CD4-positive, alpha-beta memory T cell (primary cell): ENCODE results near the gene CLIC1. TPM values are rescaled to one million over a fixed set of nuclear protein-coding genes. Genes with fewer than 3 reads are reported as not detected.

ENCODE experiments used
- CTCF ChIA-PET: fragments of 350-600 bp; sonication (Branson Sonifier 250); formaldehyde crosslinking; loops from one replicate; lab custom pipeline; 2021; ENCODE audit warnings: inconsistent platforms; ENCODE audit not compliant: partially characterized antibody; lab: Charles Lee
- POLR2A ChIA-PET: fragments of 350-600 bp; sonication (Branson Sonifier 250); formaldehyde crosslinking; loops from one replicate; lab custom pipeline; 2021; ENCODE audit not compliant: partially characterized antibody; lab: Charles Lee
- DNase-seq, 5 donors: peaks; one replicate each; pipeline versions ENCODE4 v3.0.0 to v3.0.0-alpha.2; 2020 to 2022; ENCODE audit warnings: mixed read lengths in 1 of 5
- H3K27ac ChIP-seq: one replicate; pipeline ENCODE4 v1.7.0; 2013; ENCODE audit warnings: low read depth, low read length
- H3K27me3 ChIP-seq: 2 replicates; pipeline ENCODE4 v1.7.0; 2013; ENCODE audit warnings: mild to moderate bottlenecking, low read length, moderate library complexity; ENCODE audit not compliant: insufficient read depth
- H3K36me3 ChIP-seq: 2 replicates; pipeline ENCODE4 v1.7.0; 2013; ENCODE audit warnings: mild to moderate bottlenecking, low read length, moderate library complexity; ENCODE audit not compliant: insufficient read depth
- H3K4me1 ChIP-seq: 2 replicates; pipeline ENCODE4 v1.7.0; 2013; ENCODE audit warnings: mild to moderate bottlenecking, low read length, moderate library complexity; ENCODE audit not compliant: insufficient read depth
- H3K4me3 ChIP-seq, 2 donors: one replicate each; pipeline ENCODE4 v1.7.0; 2013; ENCODE audit warnings: low read length in 2 of 2, mild to moderate bottlenecking in 1 of 2
- H3K9me3 ChIP-seq, 2 donors: one replicate each; pipeline ENCODE4 v1.7.0; 2013; ENCODE audit warnings: low read length in 2 of 2, control low read depth in 1 of 2; ENCODE audit not compliant: control insufficient read depth in 1 of 2
- H3K27ac Mint-ChIP-seq, 7 donors: one replicate each; pipeline ENCODE4 v1.8.0; 2020 to 2021; ENCODE audit warnings: mixed read lengths in 7 of 7, mild to moderate bottlenecking in 6 of 7, inconsistent platforms in 3 of 7, moderate library complexity in 3 of 7
- H3K27me3 Mint-ChIP-seq, 2 donors: one replicate each; pipeline ENCODE4 v1.8.0; 2020 to 2021; ENCODE audit warnings: mixed read lengths in 2 of 2
- H3K36me3 Mint-ChIP-seq, 2 donors: one replicate each; pipeline ENCODE4 v1.8.0; 2020 to 2021; ENCODE audit warnings: mixed read lengths in 2 of 2, inconsistent platforms in 1 of 2, mild to moderate bottlenecking in 1 of 2
- H3K4me1 Mint-ChIP-seq, 4 donors: one replicate each; pipeline ENCODE4 v1.8.0; 2020 to 2021; ENCODE audit warnings: mixed read lengths in 4 of 4, mild to moderate bottlenecking in 1 of 4
- H3K4me3 Mint-ChIP-seq, 8 donors: one replicate each; pipeline ENCODE4 v1.8.0; 2020 to 2021; ENCODE audit warnings: mixed read lengths in 8 of 8, mild to moderate bottlenecking in 7 of 8, moderate library complexity in 6 of 8, inconsistent platforms in 3 of 8
- H3K9me3 Mint-ChIP-seq, 8 donors: one replicate each; pipeline ENCODE4 v1.8.0; 2020 to 2021; ENCODE audit warnings: mixed read lengths in 8 of 8, mild to moderate bottlenecking in 5 of 8, inconsistent platforms in 3 of 8, moderate library complexity in 1 of 8
- intact Hi-C: fragments of 100-400 bp; cut with micrococcal nuclease; formaldehyde crosslinking; loops from one replicate; pipeline ENCODE4 v1.15.1; 2023
- polyA plus RNA-seq, 2 donors: library from polyadenylated mRNA; unstranded; fragments of 300-500 nt; fragmentation: Illumina TruSeq; gene quantifications; one replicate each; pipeline ENCODE4 v1.2.3, GENCODE V29; 2021
- total RNA-seq, 2 experiments: library from RNA; stranded (reverse); gene quantifications; one replicate each; pipeline ENCODE4 v1.2.3, GENCODE V29; 2021

The CLIC1 gene
- total and polyA plus RNA-seq, 4 experiments from 2014 or later: 91.0 to 601 (median 280) TPM

GRCh38 chr6:31776485-31776988 lies 40.2 kb upstream of the CLIC1 start:
- no peaks in the 10 kb centered on the region for H3K9me3 Mint-ChIP-seq
- Histone ChIP-seq H3K36me3 (peaks cover 20% of the 10 kb centered on the region), H3K27ac (peak overlapping the region; percentile 46), H3K9me3 (no peaks in the 10 kb centered on the region), H3K4me1 (peaks cover 50% of the 10 kb centered on the region), H3K4me3 (peak overlapping the region in 1 of 2 donors; percentile 30), H3K27me3 (no peaks in the 10 kb centered on the region)
- H3K27me3 Mint-ChIP-seq: no peaks in the 10 kb centered on the region
- no peak for DNase-seq
- H3K36me3 Mint-ChIP-seq: peaks cover 0 to 26% of the 10 kb centered on the region in 2 donors
- H3K27ac Mint-ChIP-seq: peak overlapping the region; percentile 19 to 78 (median 65)
- ChIA-PET POLR2A (interaction anchor here (1.2 to 1.9 kb wide), 3 partner anchors 19 to 87 kb away, joined by 3 to 10 read pairs (median 4); partner anchors contain the start of genes MSH5 and VARS1), CTCF (interaction anchor here (12.8 kb wide), 1 partner anchor 43 kb away, joined by 173 read pairs; the partner anchor contains the start of genes CLIC1, DDAH2 and MSH5)
- intact Hi-C loops: loop anchor here (2.0 kb wide), 1 partner anchor 18 kb away; the partner anchor contains the start of gene VARS1
- peak overlapping the region; percentile 27 to 75 (median 58) for H3K4me3 Mint-ChIP-seq
- H3K4me1 Mint-ChIP-seq: peaks cover 14 to 48% (median 33%) of the 10 kb centered on the region in 4 donors

- CTCF ChIA-PET: interaction anchor here (1.5 to 12.8 kb wide), 3 partner anchors 11 to 42 kb away, joined by 4 to 173 read pairs (median 5); partner anchors contain the start of genes CLIC1, DDAH2 and MSH5
- no peak for DNase-seq
- no peaks in the 10 kb centered on the region for H3K27me3 ChIP-seq
- H3K4me1 Mint-ChIP-seq: peaks cover 18 to 54% (median 39%) of the 10 kb centered on the region in 4 donors
- POLR2A ChIA-PET: interaction anchor here (1.1 to 7.1 kb wide), 5 partner anchors 19 to 87 kb away, joined by 4 to 78 read pairs (median 6); partner anchors contain the start of genes CLIC1, HSPA1B, LSM2 and MSH5
- peak overlapping the region in 5 of 8 donors; percentile 44 to 73 (median 61) for H3K4me3 Mint-ChIP-seq
- H3K4me1 ChIP-seq: peaks cover 57% of the 10 kb centered on the region
- peak overlapping the region; percentile 46 for H3K27ac ChIP-seq
- H3K4me3 ChIP-seq: no peak overlapping the region
- no peaks in the 10 kb centered on the region for H3K9me3 Mint-ChIP-seq
- intact Hi-C loops: loop anchor here (2.0 kb wide), 1 partner anchor 19 kb away; the partner anchor contains the start of gene VARS1
- H3K36me3 ChIP-seq: peaks cover 14% of the 10 kb centered on the region
- H3K36me3 Mint-ChIP-seq: peaks cover 0 to 24% of the 10 kb centered on the region in 2 donors
- no peaks in the 10 kb centered on the region for H3K27me3 Mint-ChIP-seq
- H3K27ac Mint-ChIP-seq: peak overlapping the region; percentile 29 to 78 (median 66)
- H3K9me3 ChIP-seq: no peaks in the 10 kb centered on the region
These were observed 39.5 kb upstream of the CLIC1 start for GRCh38 chr6:31775633-31776484.

DNA sequence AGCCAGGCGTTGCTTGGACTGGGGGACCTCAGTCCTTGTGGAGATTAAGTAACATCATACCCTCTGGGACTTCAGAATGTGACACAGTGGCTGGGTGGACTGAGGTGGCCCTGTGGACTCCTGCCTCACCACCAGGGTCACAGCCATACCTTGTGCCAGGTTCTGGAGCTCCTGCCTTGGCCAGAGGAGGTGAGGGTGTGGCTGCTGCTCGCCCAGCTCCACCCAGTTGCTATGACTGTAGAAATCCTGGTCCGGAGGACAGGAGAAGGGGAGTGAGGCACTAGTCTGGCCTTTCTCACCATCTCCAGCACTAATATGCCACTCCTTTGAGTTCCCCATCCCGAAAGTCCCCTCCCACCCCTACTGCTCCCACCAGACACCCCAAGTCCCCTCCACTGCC lies 38.9 kb upstream of the CLIC1 start:
- no peaks in the 10 kb centered on the region for H3K9me3 Mint-ChIP-seq
- Histone ChIP-seq H3K27me3 (no peaks in the 10 kb centered on the region), H3K4me1 (peaks cover 61% of the 10 kb centered on the region), H3K4me3 (no peak overlapping the region), H3K36me3 (peaks cover 7% of the 10 kb centered on the region), H3K27ac (no peak overlapping the region), H3K9me3 (no peaks in the 10 kb centered on the region)
- DNase-seq: no peak
- H3K4me3 Mint-ChIP-seq: peak overlapping the region in 3 of 8 donors; percentile 6 to 41 (median 39)
- H3K4me1 Mint-ChIP-seq: peaks cover 18 to 54% (median 40%) of the 10 kb centered on the region in 4 donors
- ChIA-PET CTCF (interaction anchor here (1.5 to 12.8 kb wide), 3 partner anchors 11 to 41 kb away, joined by 4 to 173 read pairs (median 5); partner anchors contain the start of genes CLIC1, DDAH2 and MSH5), POLR2A (interaction anchor here (1.1 to 7.1 kb wide), 4 partner anchors 20 to 52 kb away, joined by 5 to 78 read pairs (median 8); partner anchors contain the start of genes CLIC1, HSPA1B, LSM2 and MSH5)
- H3K27ac Mint-ChIP-seq: no peak overlapping the region
- H3K27me3 Mint-ChIP-seq: no peaks in the 10 kb centered on the region
- intact Hi-C loops: no loop called here
- H3K36me3 Mint-ChIP-seq: peaks cover 0 to 17% of the 10 kb centered on the region in 2 donors

DNA sequence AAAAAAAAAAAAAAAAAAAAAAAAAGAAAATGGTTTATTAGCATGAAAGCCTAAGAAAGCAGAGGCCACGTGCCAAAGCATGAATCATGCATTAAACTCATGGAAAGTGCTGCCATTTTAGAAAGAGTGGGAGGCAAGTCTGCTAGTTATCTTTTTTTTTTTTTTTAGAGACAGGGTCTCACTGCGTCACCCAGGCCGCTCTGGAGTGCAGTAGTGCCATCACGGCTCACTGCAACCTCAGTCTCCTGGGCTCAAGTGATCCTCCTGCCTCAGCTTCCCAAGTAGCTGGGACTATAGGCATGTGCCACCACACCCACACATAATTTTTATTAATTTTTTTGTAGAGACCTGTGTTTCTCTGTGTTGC lies 35.6 kb upstream of the CLIC1 start:
- POLR2A ChIA-PET: interaction anchor here (0.9 to 7.1 kb wide), 8 partner anchors 24 to 58 kb away, joined by 3 to 78 read pairs (median 7); partner anchors contain the start of genes CLIC1, DDAH2, HSPA1B and LSM2
- Mint-ChIP-seq H3K9me3 (no peaks in the 10 kb centered on the region), H3K4me3 (peak overlapping the region; percentile 18 to 81 (median 72)), H3K36me3 (no peaks in the 10 kb centered on the region), H3K27me3 (no peaks in the 10 kb centered on the region), H3K27ac (peak overlapping the region in 5 of 7 donors; percentile 84 to 90 (median 85)), H3K4me1 (peaks cover 20 to 52% (median 38%) of the 10 kb centered on the region in 4 donors)
- CTCF ChIA-PET: interaction anchor here (0.7 to 12.8 kb wide), 3 partner anchors 35 to 59 kb away, joined by 3 to 173 read pairs (median 22); partner anchors contain the start of genes CLIC1, DDAH2 and MSH5
- Histone ChIP-seq H3K27ac (no peak overlapping the region), H3K36me3 (no peaks in the 10 kb centered on the region), H3K4me1 (peaks cover 56% of the 10 kb centered on the region), H3K9me3 (no peaks in the 10 kb centered on the region), H3K27me3 (no peaks in the 10 kb centered on the region), H3K4me3 (no peak overlapping the region)
- no peak for DNase-seq
- intact Hi-C loops: loop anchor here (2.0 to 5.0 kb wide), 2 partner anchors 33 to 45 kb away; partner anchors contain the start of genes HSPA1A and HSPA1L

DNA sequence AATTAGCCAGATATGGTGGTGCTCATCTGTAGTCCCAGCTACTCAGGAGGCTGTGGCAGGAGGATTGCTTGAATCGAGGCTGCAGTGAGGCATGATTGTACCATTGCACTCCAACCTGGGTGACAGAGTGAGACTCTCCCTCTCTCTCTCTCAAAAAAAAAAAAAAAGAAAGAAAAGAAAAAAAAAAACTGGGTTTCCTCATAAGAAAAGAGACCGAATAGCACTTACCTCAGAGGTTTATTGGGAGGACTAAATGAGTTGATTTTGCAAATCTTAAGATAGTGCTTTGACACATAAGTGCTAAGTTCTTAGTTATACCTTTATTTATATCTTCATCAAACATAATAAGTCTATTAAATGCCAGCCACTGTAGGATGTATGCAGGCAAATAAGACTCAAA lies 34.5 kb upstream of the CLIC1 start:
- Histone ChIP-seq H3K4me1 (peaks cover 45% of the 10 kb centered on the region), H3K27me3 (no peaks in the 10 kb centered on the region), H3K9me3 (no peaks in the 10 kb centered on the region), H3K36me3 (no peaks in the 10 kb centered on the region), H3K27ac (no peak overlapping the region), H3K4me3 (no peak overlapping the region)
- peak overlapping the region in 3 of 8 donors; percentile 57 to 72 (median 57) for H3K4me3 Mint-ChIP-seq
- peak overlapping the region in 6 of 7 donors; percentile 13 to 89 (median 58) for H3K27ac Mint-ChIP-seq
- intact Hi-C loops: loop anchor here (5.0 kb wide), 1 partner anchor 46 kb away; the partner anchor contains the start of genes HSPA1A and HSPA1L
- H3K4me1 Mint-ChIP-seq: peaks cover 17 to 42% (median 30%) of the 10 kb centered on the region in 4 donors
- CTCF ChIA-PET: interaction anchor here (1.7 to 12.8 kb wide), 7 partner anchors 12 to 60 kb away, joined by 4 to 173 read pairs (median 11); partner anchors contain the start of genes CLIC1, DDAH2, HSPA1A and HSPA1L
- H3K27me3 Mint-ChIP-seq: no peaks in the 10 kb centered on the region
- H3K36me3 Mint-ChIP-seq: no peaks in the 10 kb centered on the region
- H3K9me3 Mint-ChIP-seq: no peaks in the 10 kb centered on the region
- DNase-seq: no peak
- POLR2A ChIA-PET: interaction anchor here (0.6 to 7.1 kb wide), 7 partner anchors 8 to 106 kb away, joined by 3 to 78 read pairs (median 7); partner anchors contain the start of genes CLIC1, GPANK1, HSPA1B and MSH5

GRCh38 chr6:31769684-31770371 lies 33.5 kb upstream of the CLIC1 start:
- Mint-ChIP-seq H3K27me3 (no peaks in the 10 kb centered on the region), H3K36me3 (no peaks in the 10 kb centered on the region), H3K4me1 (peaks cover 15 to 34% (median 24%) of the 10 kb centered on the region in 4 donors), H3K4me3 (peak overlapping the region in 2 of 8 donors; percentile 42 to 57), H3K27ac (peak overlapping the region in 5 of 7 donors; percentile 0 to 65 (median 36)), H3K9me3 (no peaks in the 10 kb centered on the region)
- peak; percentile 75 to 81 (median 80) for DNase-seq
- no peaks in the 10 kb centered on the region for H3K36me3 ChIP-seq
- H3K27ac ChIP-seq: no peak overlapping the region
- ChIA-PET POLR2A (interaction anchor here (0.9 to 7.1 kb wide), 11 partner anchors 28 to 105 kb away, joined by 3 to 78 read pairs (median 5); partner anchors contain the start of genes CLIC1, DDAH2, GPANK1 and HSPA1A), CTCF (interaction anchor here (0.6 to 12.8 kb wide), 31 partner anchors 10 to 219 kb away, joined by 3 to 173 read pairs (median 4); partner anchors contain the start of genes APOM, CLIC1, DDAH2 and HSPA1A)
- no peaks in the 10 kb centered on the region for H3K27me3 ChIP-seq
- H3K9me3 ChIP-seq: no peaks in the 10 kb centered on the region
- intact Hi-C loops: loop anchor here (1.0 to 5.0 kb wide), 2 partner anchors 41 to 47 kb away; partner anchors contain the start of genes DDAH2, HSPA1A and HSPA1L
- no peak overlapping the region for H3K4me3 ChIP-seq
- H3K4me1 ChIP-seq: peaks cover 35% of the 10 kb centered on the region
